Measurements from ENCODE around the gene ZBP1. TPM values are rescaled to one million over a fixed set of nuclear protein-coding genes. Genes with fewer than 3 reads are reported as not detected.
"Not testable (repeated sequence)": the region's sequence is repeated elsewhere in the genome, so short reads cannot be mapped to it uniquely, and the experiment has no call there.

Gene ZBP1
- total RNA-seq, 2 donors from 2014 or later: 0.14 to 8.9 TPM

DNA sequence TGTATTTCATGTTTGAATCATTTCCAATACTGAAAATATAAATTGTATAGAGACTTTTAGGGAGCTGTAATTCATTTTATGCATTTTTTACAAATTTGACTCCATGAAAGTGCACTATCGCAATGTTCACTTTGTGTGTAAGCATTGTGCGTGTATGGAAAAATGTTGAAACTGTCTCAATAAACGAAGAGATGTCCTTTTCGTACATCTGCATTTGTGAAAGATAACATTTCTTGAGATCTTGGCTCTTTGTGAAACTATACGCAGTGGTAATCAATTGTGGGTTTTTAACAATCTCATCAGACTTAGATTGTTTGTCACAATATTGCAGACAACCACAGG, 18.6 kb upstream of the ZBP1 start:
- Histone ChIP-seq H3K4me3 (no peak overlapping the region), H3K9me3 (no peaks in the 10 kb centered on the region), H3K27me3 (replicated peaks; ENCODE audit: insufficient read depth) (no peaks in the 10 kb centered on the region), H3K4me1 (replicated peaks) (no peaks in the 10 kb centered on the region), H3K27ac (no peak overlapping the region), H3K36me3 (no peaks in the 10 kb centered on the region)
- DNase-seq (ENCODE audit: low spot score): no peak
- intact Hi-C loops (cut with DNase I): no loop called here
- TF ChIP-seq POLR2A (IDR thresholded peaks at IDR 0.05) (no peak), POLR2AphosphoS5 (IDR thresholded peaks at IDR 0.05) (no peak)
- TF ChIP-seq, protein P1, sequence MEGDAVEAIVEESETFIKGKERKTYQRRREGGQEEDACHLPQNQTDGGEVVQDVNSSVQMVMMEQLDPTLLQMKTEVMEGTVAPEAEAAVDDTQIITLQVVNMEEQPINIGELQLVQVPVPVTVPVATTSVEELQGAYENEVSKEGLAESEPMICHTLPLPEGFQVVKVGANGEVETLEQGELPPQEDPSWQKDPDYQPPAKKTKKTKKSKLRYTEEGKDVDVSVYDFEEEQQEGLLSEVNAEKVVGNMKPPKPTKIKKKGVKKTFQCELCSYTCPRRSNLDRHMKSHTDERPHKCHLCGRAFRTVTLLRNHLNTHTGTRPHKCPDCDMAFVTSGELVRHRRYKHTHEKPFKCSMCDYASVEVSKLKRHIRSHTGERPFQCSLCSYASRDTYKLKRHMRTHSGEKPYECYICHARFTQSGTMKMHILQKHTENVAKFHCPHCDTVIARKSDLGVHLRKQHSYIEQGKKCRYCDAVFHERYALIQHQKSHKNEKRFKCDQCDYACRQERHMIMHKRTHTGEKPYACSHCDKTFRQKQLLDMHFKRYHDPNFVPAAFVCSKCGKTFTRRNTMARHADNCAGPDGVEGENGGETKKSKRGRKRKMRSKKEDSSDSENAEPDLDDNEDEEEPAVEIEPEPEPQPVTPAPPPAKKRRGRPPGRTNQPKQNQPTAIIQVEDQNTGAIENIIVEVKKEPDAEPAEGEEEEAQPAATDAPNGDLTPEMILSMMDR (IDR thresholded peaks at IDR 0.05): no peak
- 76% methylated on average over 5 of the region's 5 CpGs for WGBS

- TF ChIP-seq POLR2A (IDR thresholded peaks at IDR 0.05) (no peak), POLR2AphosphoS5 (IDR thresholded peaks at IDR 0.05) (no peak)
- TF ChIP-seq, protein P1 (IDR thresholded peaks at IDR 0.05): no peak
- Histone ChIP-seq H3K4me1 (replicated peaks) (no peaks in the 10 kb centered on the region), H3K4me3 (no peak overlapping the region), H3K36me3 (no peaks in the 10 kb centered on the region), H3K27me3 (replicated peaks; ENCODE audit: insufficient read depth) (no peaks in the 10 kb centered on the region), H3K27ac (no peak overlapping the region), H3K9me3 (no peaks in the 10 kb centered on the region)
- WGBS: 71% methylated on average over 7 of the region's 7 CpGs
- intact Hi-C loops (cut with DNase I): no loop called here
- DNase-seq (ENCODE audit: low spot score): peak; percentile 0
Measured at GRCh38 chr20:57638173-57638894, 18.1 kb upstream of the ZBP1 start.

GRCh38 chr20:57633945-57634491, 13.8 kb upstream of the ZBP1 start:
- Histone ChIP-seq H3K4me1 (replicated peaks) (no peaks in the 10 kb centered on the region), H3K36me3 (no peaks in the 10 kb centered on the region), H3K27ac (no peak overlapping the region), H3K4me3 (no peak overlapping the region), H3K27me3 (replicated peaks; ENCODE audit: insufficient read depth) (no peaks in the 10 kb centered on the region), H3K9me3 (no peaks in the 10 kb centered on the region)
- no peak for DNase-seq (ENCODE audit: low spot score)
- intact Hi-C loops (cut with DNase I): no loop called here
- 97% methylated on average over 2 of the region's 2 CpGs for WGBS
- TF ChIP-seq, protein P1 (IDR thresholded peaks at IDR 0.05): no peak
- TF ChIP-seq POLR2A (IDR thresholded peaks at IDR 0.05) (no peak), POLR2AphosphoS5 (IDR thresholded peaks at IDR 0.05) (no peak)

- H3K4me3 ChIP-seq: no peak overlapping the region
- TF ChIP-seq, protein P1 (IDR thresholded peaks at IDR 0.05): no peak
- H3K9me3 ChIP-seq: no peaks in the 10 kb centered on the region
- intact Hi-C loops (cut with DNase I): no loop called here
- no peaks in the 10 kb centered on the region for H3K4me1 ChIP-seq (replicated peaks)
- H3K36me3 ChIP-seq: no peaks in the 10 kb centered on the region
- 82% methylated on average over 2 of the region's 2 CpGs for WGBS
- DNase-seq (ENCODE audit: low spot score): no peak
- no peaks in the 10 kb centered on the region for H3K27me3 ChIP-seq (replicated peaks; ENCODE audit: insufficient read depth)
- H3K27ac ChIP-seq: no peak overlapping the region
Measured at GRCh38 chr20:57632286-57632685, 12.1 kb upstream of the ZBP1 start.

GRCh38 chr20:57630061-57630460, 9.8 kb upstream of the ZBP1 start:
- no peak for DNase-seq (ENCODE audit: low spot score)
- Histone ChIP-seq H3K4me3 (no peak overlapping the region), H3K27me3 (replicated peaks; ENCODE audit: insufficient read depth) (no peaks in the 10 kb centered on the region), H3K4me1 (replicated peaks) (no peaks in the 10 kb centered on the region), H3K36me3 (no peaks in the 10 kb centered on the region), H3K27ac (no peak overlapping the region), H3K9me3 (no peaks in the 10 kb centered on the region)
- intact Hi-C loops (cut with DNase I): no loop called here
- TF ChIP-seq POLR2A (IDR thresholded peaks at IDR 0.05) (no peak), POLR2AphosphoS5 (IDR thresholded peaks at IDR 0.05) (no peak)
- TF ChIP-seq, protein P1 (IDR thresholded peaks at IDR 0.05): no peak
- WGBS: 70% methylated on average over 4 of the region's 4 CpGs

DNA sequence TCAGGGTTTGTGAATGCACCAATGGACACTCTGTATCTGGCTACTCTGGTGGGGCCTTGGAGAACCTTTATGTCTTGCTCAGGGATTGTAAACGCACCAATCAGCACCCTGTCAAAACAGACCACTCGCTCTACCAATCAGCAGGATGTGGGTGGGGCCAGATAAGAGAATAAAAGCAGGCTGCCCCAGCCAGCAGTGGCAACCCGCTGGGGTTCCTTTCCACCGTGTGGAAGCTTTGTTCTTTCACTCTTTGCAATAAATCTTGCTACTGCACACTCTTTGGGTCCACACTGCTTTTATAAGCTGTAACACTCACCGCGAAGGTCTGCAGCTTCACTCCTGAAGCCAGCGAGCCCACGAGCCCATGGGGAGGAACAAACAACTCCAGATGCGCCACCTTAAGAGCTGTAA, 9.3 kb upstream of the ZBP1 start:
- WGBS: 65% methylated on average over 9 of the region's 9 CpGs
- DNase-seq (ENCODE audit: low spot score); H3K4me1 ChIP-seq (replicated peaks); H3K36me3 ChIP-seq; H3K9me3 ChIP-seq; H3K27me3 ChIP-seq (replicated peaks; ENCODE audit: insufficient read depth); H3K27ac ChIP-seq; H3K4me3 ChIP-seq; intact Hi-C loops (cut with DNase I): not testable (repeated sequence)

DNA sequence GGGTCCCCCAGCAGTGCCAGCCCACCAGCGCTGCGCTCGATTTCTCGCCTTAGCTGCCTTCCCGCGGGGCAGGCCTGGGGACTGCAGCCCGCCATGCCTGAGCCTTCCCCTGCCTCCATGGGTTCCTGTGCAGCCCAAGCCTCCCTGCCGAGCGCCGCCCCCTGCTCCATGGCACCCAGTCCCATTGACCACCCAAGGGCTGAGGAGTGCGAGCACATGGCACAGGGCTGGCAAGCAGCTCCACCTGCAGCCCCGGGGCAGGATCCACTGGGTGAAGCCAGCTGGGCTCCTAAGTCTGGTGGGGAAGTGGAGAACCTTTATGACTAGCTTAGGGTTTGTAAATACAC, 8.7 kb upstream of the ZBP1 start:
- DNase-seq (ENCODE audit: low spot score); H3K9me3 ChIP-seq; H3K27me3 ChIP-seq (replicated peaks; ENCODE audit: insufficient read depth); H3K4me1 ChIP-seq (replicated peaks); intact Hi-C loops (cut with DNase I); H3K27ac ChIP-seq; H3K4me3 ChIP-seq; H3K36me3 ChIP-seq: not testable (repeated sequence)
- 92% methylated on average over 10 of the region's 12 CpGs for WGBS
